Stimulated activated CD8-positive, alpha-beta memory T cell treated with anti-CD3 and anti-CD28 coated beads, Interleukin-15, amount 100 ng/mL, for 48 hours (primary cell): ENCODE results near the gene GNL3L.
"Not testable (repeated sequence)": the region's sequence is repeated elsewhere in the genome, so short reads cannot be mapped to it uniquely, and the experiment has no call there.

Experiments
- DNase-seq, 2 donors: peaks; one replicate each; pipeline ENCODE4 v3.0.0-alpha.2; 2020; ENCODE audit warnings: low read depth in 2 of 2

GNL3L gene

GRCh38 chrX:54560411-54560810, 30.4 kb downstream of the GNL3L start:
- no peak for DNase-seq

- DNase-seq, result no peak
Observed at GRCh38 chrX:54561622-54562021, 31.6 kb downstream of the GNL3L start.

GRCh38 chrX:54564936-54565335, 34.9 kb downstream of the GNL3L start:
- no peak for DNase-seq

- DNase-seq, result no peak
Observed at GRCh38 chrX:54570332-54570731, 40.3 kb downstream of the GNL3L start.

GRCh38 chrX:54572641-54573040, 42.6 kb downstream of the GNL3L start:
- DNase-seq, result not testable (repeated sequence)

- DNase-seq, result no peak
Observed at GRCh38 chrX:54597728-54598127, 67.7 kb downstream of the GNL3L start.

- DNase-seq, result no peak
Observed at GRCh38 chrX:54602563-54602962, 72.5 kb downstream of the GNL3L start.
